ACC112 (cell line): ENCODE results near the gene KNCN.

Source experiments
- H2AFZ ChIP-seq: fragments of 200-600 bp; sonication (generic); one replicate; pipeline ENCODE4 v1.6.0; 2017; ENCODE audit warnings: antibody characterized with exemption, low read length; ENCODE audit not compliant: unreplicated experiment
- H3K27ac ChIP-seq: fragments of 200-600 bp; sonication (generic); 2 replicates; pipeline ENCODE4 v1.5.1; 2014; ENCODE audit warnings: low read depth, mild to moderate bottlenecking, antibody characterized with exemption, low read length, moderate library complexity
- H3K27me3 ChIP-seq: fragments of 200-600 bp; sonication (generic); 2 replicates; pipeline ENCODE4 v1.6.1; 2014; ENCODE audit warnings: mild to moderate bottlenecking, antibody characterized with exemption, low read length, moderate library complexity, mixed read lengths; ENCODE audit not compliant: insufficient read depth
- H3K36me3 ChIP-seq: fragments of 200-600 bp; sonication (generic); 2 replicates; pipeline ENCODE4 v1.6.1; 2016; ENCODE audit warnings: mild to moderate bottlenecking, antibody characterized with exemption, low read length, moderate library complexity, mixed read lengths; ENCODE audit not compliant: insufficient read depth
- H3K4me1 ChIP-seq: fragments of 200-600 bp; sonication (generic); one replicate; pipeline ENCODE4 v1.6.1; 2016; ENCODE audit warnings: low read length, mixed read lengths; ENCODE audit not compliant: insufficient read depth, unreplicated experiment, control insufficient read depth
- H3K4me3 ChIP-seq: fragments of 200-600 bp; sonication (generic); 2 replicates; pipeline ENCODE4 v1.5.1; 2014; ENCODE audit warnings: mild to moderate bottlenecking, low read depth, low read length
- H3K79me2 ChIP-seq: fragments of 200-600 bp; sonication (generic); one replicate; pipeline ENCODE4 v1.6.0; 2016; ENCODE audit warnings: low read length; ENCODE audit not compliant: control insufficient read depth, unreplicated experiment, insufficient read depth

KNCN gene

DNA sequence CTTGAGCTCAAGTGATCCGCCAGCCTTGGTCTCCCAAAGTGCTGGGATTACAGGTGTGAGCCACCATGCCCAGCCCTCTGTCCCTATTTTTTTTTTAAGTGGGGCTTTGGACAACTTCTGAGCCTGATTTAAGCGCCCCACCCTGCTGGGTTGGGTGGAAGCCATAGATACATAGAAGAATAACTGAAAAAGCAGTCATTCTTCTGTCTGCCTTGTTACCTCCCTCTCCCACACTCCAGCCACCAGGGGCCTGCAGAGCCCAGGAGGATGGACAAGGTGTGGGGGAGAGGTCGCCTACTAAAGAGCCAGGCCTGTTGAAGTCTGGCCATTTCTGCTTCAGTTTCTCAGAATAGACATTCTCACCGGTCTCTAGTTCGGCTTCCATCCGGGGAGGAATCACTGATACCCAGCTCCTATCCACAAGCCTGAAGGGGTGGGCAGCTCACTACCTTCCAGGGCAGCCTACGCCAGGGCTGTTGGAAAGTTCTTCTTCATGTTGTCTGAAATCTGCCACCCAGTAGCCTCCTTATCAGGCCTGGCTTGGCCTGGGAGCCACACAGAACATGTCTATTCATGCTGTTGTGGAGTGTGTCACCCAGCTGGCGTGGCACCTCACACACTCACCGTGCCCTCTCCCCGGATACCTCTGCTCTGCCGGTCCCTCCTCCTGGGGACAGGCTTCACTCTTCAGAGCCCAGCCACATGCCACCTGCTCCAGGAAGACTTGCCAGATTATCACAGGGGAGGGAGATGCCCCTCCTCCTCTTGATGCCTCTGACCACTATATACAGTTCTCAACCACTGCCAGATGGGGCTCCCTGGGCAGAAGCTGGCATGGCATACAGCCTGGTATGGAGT, 27.7 kb downstream of the KNCN start:
- H3K27me3 ChIP-seq = peaks cover 2% of the 10 kb centered on the region
- H3K27ac ChIP-seq = no peak overlapping the region
- H2AFZ ChIP-seq = no peak overlapping the region
- no peak overlapping the region for H3K4me3 ChIP-seq
- no peaks in the 10 kb centered on the region for H3K36me3 ChIP-seq
- peaks cover 37% of the 10 kb centered on the region for H3K4me1 ChIP-seq
- no peaks in the 10 kb centered on the region for H3K79me2 ChIP-seq

DNA sequence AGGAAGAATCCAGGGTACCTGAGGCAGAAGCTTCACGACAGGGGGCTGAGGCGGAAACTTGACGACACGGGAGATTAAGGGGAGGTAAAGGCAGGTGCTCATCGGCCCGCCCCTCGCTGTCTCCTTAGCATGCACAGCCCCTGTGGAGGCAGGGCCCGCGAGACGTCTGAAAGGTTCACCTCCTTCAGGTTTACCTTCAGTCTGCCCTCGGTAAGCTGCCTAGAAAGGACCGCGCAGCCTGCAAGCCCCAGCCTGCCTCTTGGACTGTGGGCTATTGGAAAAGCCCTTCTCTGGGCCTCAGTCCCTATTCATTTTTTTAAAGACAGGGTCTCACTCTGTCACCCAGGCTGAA, 28.5 kb downstream of the KNCN start:
- Histone ChIP-seq H3K36me3 (no peaks in the 10 kb centered on the region), H3K4me3 (no peak overlapping the region), H2AFZ (no peak overlapping the region), H3K27ac (no peak overlapping the region), H3K4me1 (peaks cover 37% of the 10 kb centered on the region), H3K27me3 (no peaks in the 10 kb centered on the region), H3K79me2 (no peaks in the 10 kb centered on the region)

DNA sequence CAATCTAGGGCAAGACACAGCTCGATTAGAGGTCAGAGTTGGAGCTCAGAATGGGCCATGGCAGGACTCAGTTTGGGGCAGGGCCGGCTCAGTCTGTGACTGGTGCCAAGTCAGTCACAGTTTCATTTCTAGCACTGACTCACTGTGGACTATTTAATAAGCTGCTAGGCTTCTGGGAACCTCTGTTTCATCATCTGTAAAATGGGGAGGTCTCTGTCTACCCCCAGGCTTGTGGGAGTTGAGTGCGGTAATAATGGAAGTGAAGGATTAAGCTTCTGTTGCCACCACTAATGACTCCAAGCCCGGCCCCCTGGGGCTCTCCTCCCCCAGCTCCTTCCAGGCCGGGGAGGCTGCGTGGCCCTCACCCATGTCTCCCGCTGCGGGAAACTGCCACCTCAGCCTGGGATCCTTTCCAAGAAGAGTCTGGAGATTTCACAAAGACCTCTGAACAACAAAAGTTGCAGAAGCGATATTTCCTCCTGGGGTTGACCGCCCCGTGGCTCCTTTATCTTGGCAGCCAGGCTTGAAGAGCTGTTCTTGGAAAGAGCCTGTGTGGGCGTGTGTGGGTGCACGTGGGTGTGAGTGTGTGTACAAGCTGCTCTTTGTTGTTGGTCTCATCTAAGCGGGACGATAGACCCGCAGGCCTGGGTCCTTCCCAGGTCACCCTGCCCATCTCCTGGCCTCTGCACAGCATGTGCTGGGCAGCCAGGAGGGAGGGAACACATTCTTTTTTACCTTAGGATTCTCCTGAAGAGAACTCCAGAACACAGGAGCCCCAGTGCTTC, 29.1 kb downstream of the KNCN start:
- peaks cover 37% of the 10 kb centered on the region for H3K4me1 ChIP-seq
- H3K4me3 ChIP-seq = no peak overlapping the region
- H3K27ac ChIP-seq = peak overlapping the region; percentile 59
- no peaks in the 10 kb centered on the region for H3K79me2 ChIP-seq
- no peaks in the 10 kb centered on the region for H3K27me3 ChIP-seq
- no peaks in the 10 kb centered on the region for H3K36me3 ChIP-seq
- no peak overlapping the region for H2AFZ ChIP-seq

DNA sequence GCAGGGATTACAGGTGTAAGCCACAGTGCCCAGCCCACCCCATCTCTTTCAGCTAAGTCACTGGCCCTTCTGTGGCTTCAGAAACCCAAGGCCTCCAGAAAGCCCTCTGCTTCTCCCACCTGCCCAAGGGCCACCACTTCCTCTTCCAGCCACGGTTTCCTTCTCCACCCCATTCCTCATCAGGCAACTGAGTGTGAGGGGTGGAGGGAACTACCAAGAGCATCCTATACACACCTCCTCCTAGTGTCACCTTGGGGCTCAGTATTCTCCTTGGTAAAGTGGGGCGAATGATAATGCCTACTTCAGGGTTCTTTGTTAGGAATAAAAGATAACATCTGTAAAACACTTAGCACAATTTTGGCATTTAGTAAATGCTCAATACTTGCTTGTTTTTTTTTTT, 30.0 kb downstream of the KNCN start:
- H2AFZ ChIP-seq = no peak overlapping the region

DNA sequence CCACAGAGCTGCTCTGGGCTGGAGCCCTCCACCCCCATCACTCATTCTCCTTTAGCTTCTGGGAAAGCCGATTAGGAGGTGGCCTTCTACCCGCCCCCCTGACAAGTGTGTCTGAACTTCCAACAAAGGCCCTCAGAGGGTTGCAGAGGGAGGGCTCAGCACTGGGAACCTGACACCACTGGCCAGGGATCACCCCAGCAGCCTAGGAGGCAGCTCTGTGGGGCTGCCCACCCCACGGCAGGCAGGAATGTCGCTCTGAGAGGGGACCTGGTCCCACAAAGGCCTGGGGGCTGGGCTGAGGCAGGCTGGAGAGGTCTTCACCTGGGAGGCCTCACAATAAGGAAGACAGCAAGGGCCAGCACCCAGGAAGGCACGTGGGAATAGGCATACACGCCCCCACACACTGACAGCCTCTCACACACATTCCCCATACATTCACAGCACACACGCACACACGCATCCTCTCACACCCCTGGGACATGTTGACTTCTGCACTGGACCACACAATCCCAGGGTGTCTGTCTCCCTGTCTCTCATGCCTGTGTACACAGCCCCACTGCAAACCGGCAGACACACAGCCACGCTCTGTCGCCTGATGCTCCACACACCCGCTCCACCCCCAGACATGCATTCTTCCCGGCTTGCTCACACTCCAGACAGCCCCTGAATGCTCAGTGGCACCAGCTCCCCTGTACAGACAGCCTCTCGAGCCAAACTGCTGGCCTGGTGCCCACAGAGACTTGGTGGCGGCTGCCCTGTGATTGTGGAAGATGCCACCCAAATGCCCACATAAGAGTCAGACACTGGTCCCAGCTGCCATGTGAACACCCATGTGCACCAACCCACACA, 31.2 kb downstream of the KNCN start:
- peaks cover 40% of the 10 kb centered on the region for H3K4me1 ChIP-seq
- H3K4me3 ChIP-seq = no peak overlapping the region
- H3K27me3 ChIP-seq = no peaks in the 10 kb centered on the region
- H2AFZ ChIP-seq = no peak overlapping the region
- no peaks in the 10 kb centered on the region for H3K79me2 ChIP-seq
- H3K27ac ChIP-seq = no peak overlapping the region
- H3K36me3 ChIP-seq = no peaks in the 10 kb centered on the region

More for the DNA sequence above, 30.0 kb downstream of the KNCN start:
- H3K27me3 ChIP-seq = no peaks in the 10 kb centered on the region
- no peak overlapping the region for H3K27ac ChIP-seq
- peaks cover 40% of the 10 kb centered on the region for H3K4me1 ChIP-seq
- H3K36me3 ChIP-seq = no peaks in the 10 kb centered on the region
- H3K4me3 ChIP-seq = no peak overlapping the region
- no peaks in the 10 kb centered on the region for H3K79me2 ChIP-seq

DNA sequence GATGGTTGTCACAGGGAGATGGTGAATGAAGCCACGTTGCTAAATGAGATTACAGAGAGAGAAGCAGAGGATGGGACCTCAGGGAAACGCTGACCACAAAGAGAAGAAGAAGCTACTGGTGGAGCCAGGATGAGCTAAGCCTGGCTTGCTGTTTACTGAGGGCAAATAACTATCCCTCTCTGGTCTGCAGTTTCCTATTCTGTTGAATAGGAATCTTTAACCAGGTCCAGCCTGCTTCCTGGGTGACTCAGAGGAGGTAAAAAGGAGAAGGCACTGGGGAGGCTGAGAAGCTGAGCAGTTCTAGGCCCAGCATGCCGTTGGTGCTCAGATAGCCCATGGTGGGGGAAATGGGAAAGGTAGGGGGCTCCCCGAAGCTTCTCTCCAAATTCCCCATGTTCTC, 32.2 kb downstream of the KNCN start:
- H3K36me3 ChIP-seq = no peaks in the 10 kb centered on the region
- no peaks in the 10 kb centered on the region for H3K79me2 ChIP-seq
- no peaks in the 10 kb centered on the region for H3K27me3 ChIP-seq
- peaks cover 40% of the 10 kb centered on the region for H3K4me1 ChIP-seq
- H3K27ac ChIP-seq = no peak overlapping the region
- no peak overlapping the region for H3K4me3 ChIP-seq
- H2AFZ ChIP-seq = no peak overlapping the region

DNA sequence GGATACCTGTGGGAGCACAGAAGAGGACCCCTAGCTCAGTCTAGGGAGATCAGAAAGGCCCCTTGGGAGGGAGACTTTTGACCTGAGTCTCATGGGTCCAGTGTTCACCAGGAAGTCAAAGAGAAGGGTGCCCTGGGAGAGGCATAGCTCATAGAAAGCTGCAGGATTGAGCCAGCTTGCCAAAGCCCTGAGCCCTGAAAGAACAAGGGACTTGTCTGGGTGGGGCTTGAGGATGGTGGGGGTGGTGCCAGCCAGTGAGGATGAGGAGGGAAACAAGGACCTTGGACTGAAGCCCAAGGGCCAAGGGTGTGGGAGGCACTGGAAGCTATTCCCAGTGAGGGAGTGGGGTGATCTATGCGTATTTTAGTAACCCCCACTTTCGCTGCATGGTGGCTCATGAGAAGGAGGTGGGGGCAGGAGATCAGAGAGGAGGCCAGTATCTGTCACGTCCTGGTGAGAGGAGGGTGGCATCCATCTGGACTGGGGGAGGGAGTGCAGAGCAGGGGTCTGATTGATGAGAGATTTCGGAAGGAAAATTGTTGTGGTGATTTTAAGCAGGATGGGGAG, 33.4 kb downstream of the KNCN start:
- Histone ChIP-seq H2AFZ (no peak overlapping the region), H3K27me3 (no peaks in the 10 kb centered on the region), H3K27ac (no peak overlapping the region), H3K79me2 (no peaks in the 10 kb centered on the region), H3K4me1 (peaks cover 38% of the 10 kb centered on the region), H3K36me3 (no peaks in the 10 kb centered on the region), H3K4me3 (no peak overlapping the region)

DNA sequence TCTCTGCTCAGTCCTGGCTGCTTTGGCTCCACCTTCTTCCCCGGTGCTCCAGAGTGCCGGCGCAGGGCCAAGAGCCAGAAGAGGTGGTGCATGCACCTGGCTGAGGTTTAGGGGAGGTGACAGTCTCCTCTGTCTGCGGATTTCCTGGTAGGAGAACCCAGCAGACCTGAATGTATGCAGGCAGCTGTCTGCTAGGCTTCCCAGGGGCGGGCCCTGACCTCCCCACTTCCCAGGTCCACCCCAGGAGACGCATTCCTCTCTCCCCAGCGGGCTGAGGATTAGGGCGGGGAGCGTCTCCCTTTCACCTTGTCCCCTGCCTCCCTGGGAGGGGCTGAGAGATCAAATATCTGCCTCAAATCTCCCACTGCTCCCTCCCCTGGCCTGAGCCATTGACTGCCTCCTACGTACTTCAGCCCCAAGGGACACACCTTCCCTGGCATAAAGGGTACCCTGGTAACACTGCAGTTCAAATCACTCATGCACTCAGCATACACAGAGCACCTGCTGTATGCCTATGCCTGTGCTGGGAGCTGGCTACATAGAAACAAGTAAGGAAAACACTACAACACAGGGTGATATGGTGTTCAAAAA, 34.3 kb downstream of the KNCN start:
- H3K27me3 ChIP-seq = no peaks in the 10 kb centered on the region
- no peak overlapping the region for H3K27ac ChIP-seq
- no peak overlapping the region for H3K4me3 ChIP-seq

DNA sequence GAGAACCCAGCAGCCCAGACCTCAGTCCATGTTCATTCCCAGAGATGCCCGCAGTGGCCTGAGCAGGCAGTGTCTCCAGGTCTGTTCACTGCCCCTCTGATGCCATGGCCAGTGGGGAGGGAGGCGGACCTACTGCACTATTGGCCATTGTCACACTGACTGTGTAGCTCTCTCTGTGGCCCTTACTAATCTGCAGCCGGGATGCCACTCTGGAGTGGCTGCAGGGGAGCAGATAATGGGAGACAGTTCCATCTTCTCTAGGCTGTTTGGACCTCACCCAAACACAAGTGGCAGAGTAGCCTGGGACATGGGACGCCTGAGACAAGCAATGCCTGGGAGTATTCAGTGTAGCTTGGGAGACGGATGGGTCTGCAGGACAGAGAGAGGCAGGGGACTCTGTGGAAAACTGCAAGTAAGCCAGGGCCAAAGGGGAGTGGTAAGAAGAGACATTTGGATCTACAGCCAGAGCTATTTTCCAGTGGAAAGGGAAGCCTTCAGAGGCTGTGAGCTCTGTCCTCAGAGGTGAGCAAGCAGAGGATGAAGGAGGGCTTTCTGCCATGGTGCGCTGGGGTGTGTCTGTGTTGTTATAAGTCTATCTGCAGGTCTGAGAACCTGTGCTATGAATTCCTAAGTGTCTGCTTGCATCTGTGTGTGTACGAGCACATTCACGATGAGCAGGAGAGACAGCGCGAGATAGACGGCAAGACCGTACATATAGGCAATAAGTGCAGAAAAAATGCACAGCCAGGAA, 35.1 kb downstream of the KNCN start:
- H2AFZ ChIP-seq = no peak overlapping the region
- no peak overlapping the region for H3K4me3 ChIP-seq
- no peak overlapping the region for H3K27ac ChIP-seq
- H3K79me2 ChIP-seq = no peaks in the 10 kb centered on the region
- no peaks in the 10 kb centered on the region for H3K36me3 ChIP-seq
- peaks cover 22% of the 10 kb centered on the region for H3K4me1 ChIP-seq
- H3K27me3 ChIP-seq = no peaks in the 10 kb centered on the region

More for the DNA sequence above, 34.3 kb downstream of the KNCN start:
- H3K36me3 ChIP-seq = no peaks in the 10 kb centered on the region
- no peaks in the 10 kb centered on the region for H3K79me2 ChIP-seq
- H2AFZ ChIP-seq = no peak overlapping the region
- peaks cover 29% of the 10 kb centered on the region for H3K4me1 ChIP-seq
